Mucosa of descending colon (tissue), 3 donors: ENCODE data around the gene F5. TPM values are rescaled to one million over a fixed set of nuclear protein-coding genes. Genes with fewer than 3 reads are reported as not detected.

ENCODE experiments used
- ATAC-seq: fragments of 200-7000 bp; cut with Tn5 transposase; one replicate; pipeline ENCODE4 v1.9.1; 2020; ENCODE audit warnings: mild to moderate bottlenecking, moderate library complexity
- DNase-seq, 3 donors: peaks; one replicate each; pipeline ENCODE4 v3.0.0-alpha.2; 2020
- H3K36me3 ChIP-seq: fragments of 200-600 bp; one replicate; pipeline ENCODE4 v1.8.0; 2021; ENCODE audit warnings: low read depth, mild to moderate bottlenecking
- H3K4me1 ChIP-seq: fragments of 200-600 bp; one replicate; pipeline ENCODE4 v1.8.0; 2021; ENCODE audit warnings: low read depth, mild to moderate bottlenecking
- H3K4me3 ChIP-seq: fragments of 200-600 bp; one replicate; pipeline ENCODE4 v1.8.0; 2021; ENCODE audit warnings: mild to moderate bottlenecking
- H3K9me3 ChIP-seq: fragments of 200-600 bp; one replicate; pipeline ENCODE4 v1.8.0; 2021; ENCODE audit warnings: mild to moderate bottlenecking
- CTCF ChIP-seq: fragments of 200-600 bp; IDR thresholded peaks from one replicate; pipeline ENCODE4 v1.8.0; 2022; ENCODE audit warnings: antibody characterized with exemption, mild to moderate bottlenecking
- intact Hi-C, 2 donors: fragments of 100-400 bp; cut with DNase I in 1 of 2; cut with micrococcal nuclease in 1 of 2; formaldehyde crosslinking; loops; one replicate each; pipeline versions ENCODE4 v1.11.0 to v1.11.1; 2022; cut with DNase I, micrococcal nuclease
- total RNA-seq, 3 donors: library from RNA; stranded (reverse); fragmentation: NEBNext Ultra II Directional in 2 of 3; extraction: Animal tissue kit (Norgen Biotek cat#: 25700) in 2 of 3; gene quantifications; one replicate each; pipeline versions ENCODE4 v1.2.1 to v1.2.4, GENCODE V29; 2021 to 2023
- donor health status: DM: no; HTN: no; CAD: no; lungs with moderate emphysema.
- donor health status: DM: no; HTN: no; CAD: no.
- donor health status: DM: no; HTN: yes; CAD: no.

F5 gene
- total RNA-seq, 3 donors from 2014 or later: 0.44 to 2.5 (median 0.69) TPM

GRCh38 chr1:169624912-169625311 lies 38.6 kb upstream of the F5 start:
- H3K4me1 ChIP-seq: no peaks in the 10 kb centered on the region
- no peak for ATAC-seq

GRCh38 chr1:169624122-169624521 lies 37.8 kb upstream of the F5 start:
- no peaks in the 10 kb centered on the region for H3K9me3 ChIP-seq

More at GRCh38 chr1:169624912-169625311, 38.6 kb upstream of the F5 start:
- no peaks in the 10 kb centered on the region for H3K9me3 ChIP-seq
- no peak overlapping the region for H3K4me3 ChIP-seq
- intact Hi-C loops: no loop called here
- no peak for TF ChIP-seq CTCF
- DNase-seq: no peak
- H3K36me3 ChIP-seq: no peaks in the 10 kb centered on the region

GRCh38 chr1:169623132-169623926 lies 37.0 kb upstream of the F5 start:
- Histone ChIP-seq H3K36me3 (no peaks in the 10 kb centered on the region), H3K4me1 (no peaks in the 10 kb centered on the region), H3K9me3 (no peaks in the 10 kb centered on the region), H3K4me3 (no peak overlapping the region)
- no peak for ATAC-seq
- TF ChIP-seq CTCF: no peak
- intact Hi-C loops: no loop called here
- DNase-seq: no peak

More at GRCh38 chr1:169624122-169624521, 37.8 kb upstream of the F5 start:
- ATAC-seq: no peak
- TF ChIP-seq CTCF: no peak
- H3K36me3 ChIP-seq: no peaks in the 10 kb centered on the region
- DNase-seq: no peak
- H3K4me1 ChIP-seq: no peaks in the 10 kb centered on the region
- intact Hi-C loops: no loop called here
- no peak overlapping the region for H3K4me3 ChIP-seq

- TF ChIP-seq CTCF: no peak
- ATAC-seq: no peak
- Histone ChIP-seq H3K36me3 (no peaks in the 10 kb centered on the region), H3K9me3 (no peaks in the 10 kb centered on the region), H3K4me3 (no peak overlapping the region), H3K4me1 (no peaks in the 10 kb centered on the region)
- DNase-seq: no peak
- intact Hi-C loops: no loop called here
Observed at GRCh38 chr1:169620565-169620964, 34.3 kb upstream of the F5 start.

- Histone ChIP-seq H3K4me1 (no peaks in the 10 kb centered on the region), H3K36me3 (no peaks in the 10 kb centered on the region), H3K4me3 (no peak overlapping the region), H3K9me3 (no peaks in the 10 kb centered on the region)
- DNase-seq: no peak
- no peak for TF ChIP-seq CTCF
- no peak for ATAC-seq
- intact Hi-C loops: no loop called here
Observed at GRCh38 chr1:169618367-169618766, 32.1 kb upstream of the F5 start.
